Stimulated activated CD8-positive, alpha-beta memory T cell treated with anti-CD3 and anti-CD28 coated beads, Interleukin-15, amount 100 ng/mL, for 4 hours (primary cell): ENCODE measurements around the gene CHN1.

Source experiments
- DNase-seq, 2 donors: peaks; one replicate each; pipeline ENCODE4 v3.0.0-alpha.2; 2020; ENCODE audit warnings: low read depth in 2 of 2

Gene CHN1

GRCh38 chr2:174924061-174924693 lies 81.0 kb downstream of the CHN1 start:
- DNase-seq, result no peak

GRCh38 chr2:174919947-174920595 lies 85.1 kb downstream of the CHN1 start:
- no peak for DNase-seq

- no peak for DNase-seq
Measured at GRCh38 chr2:174918886-174919526, 86.2 kb downstream of the CHN1 start.

GRCh38 chr2:174916270-174916930 lies 88.8 kb downstream of the CHN1 start:
- no peak for DNase-seq

- no peak for DNase-seq
Measured at GRCh38 chr2:174914853-174915760, 90.1 kb downstream of the CHN1 start.

GRCh38 chr2:174908284-174908683 lies 96.9 kb downstream of the CHN1 start:
- DNase-seq, result no peak

- no peak for DNase-seq
Measured at GRCh38 chr2:174903264-174903556, 102.0 kb downstream of the CHN1 start.

GRCh38 chr2:174902506-174903263 lies 102.5 kb downstream of the CHN1 start:
- no peak for DNase-seq

GRCh38 chr2:174901075-174901474 lies 104.1 kb downstream of the CHN1 start:
- DNase-seq, result no peak

- no peak for DNase-seq
Measured at GRCh38 chr2:174897286-174897685, 107.9 kb downstream of the CHN1 start.

GRCh38 chr2:174893018-174893417 lies 112.2 kb downstream of the CHN1 start:
- no peak for DNase-seq

- no peak for DNase-seq
Measured at GRCh38 chr2:174892546-174892945, 112.6 kb downstream of the CHN1 start.

GRCh38 chr2:174888646-174889271 lies 116.4 kb downstream of the CHN1 start:
- DNase-seq, result no peak

- no peak for DNase-seq
Measured at GRCh38 chr2:174888146-174888545, 117.0 kb downstream of the CHN1 start.

GRCh38 chr2:174882416-174882815 lies 122.8 kb downstream of the CHN1 start:
- DNase-seq, result no peak

GRCh38 chr2:174881678-174882077 lies 123.5 kb downstream of the CHN1 start:
- no peak for DNase-seq

- DNase-seq, result no peak
Measured at GRCh38 chr2:174878537-174879147, 126.5 kb downstream of the CHN1 start.

GRCh38 chr2:174877751-174878150 lies 127.4 kb downstream of the CHN1 start:
- no peak for DNase-seq

- DNase-seq, result no peak
Measured at GRCh38 chr2:174877301-174877700, 127.9 kb downstream of the CHN1 start.

- DNase-seq, result no peak
Measured at GRCh38 chr2:174874085-174874484, 131.1 kb downstream of the CHN1 start.
